ENCODE data around the gene APOBEC3C.

DNA sequence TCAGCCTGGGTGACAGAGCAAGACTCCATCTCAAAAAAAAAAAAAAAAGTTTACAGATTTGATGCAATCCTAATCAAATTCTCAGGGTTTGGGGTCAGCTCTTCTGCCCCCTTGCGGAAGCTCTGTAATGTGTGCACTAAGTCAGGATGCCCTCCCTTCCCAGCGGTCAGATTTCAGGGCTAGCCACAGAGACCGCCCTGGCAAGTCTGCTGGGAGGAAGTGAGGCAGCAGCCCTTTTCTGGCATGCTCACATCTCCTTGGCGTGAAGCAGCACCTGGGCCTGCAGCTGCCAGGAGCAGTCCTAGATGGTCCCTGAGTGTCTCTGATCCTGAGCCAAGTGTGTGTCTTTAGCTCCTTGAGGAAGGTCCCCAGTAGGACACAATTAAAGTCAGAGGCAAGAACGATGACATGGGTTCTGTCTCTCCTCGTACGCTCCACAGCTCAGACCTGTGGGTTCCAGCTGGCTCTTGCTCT, 10.9 kb upstream of the APOBEC3C start:
- TF ChIP-seq, protein P1, sequence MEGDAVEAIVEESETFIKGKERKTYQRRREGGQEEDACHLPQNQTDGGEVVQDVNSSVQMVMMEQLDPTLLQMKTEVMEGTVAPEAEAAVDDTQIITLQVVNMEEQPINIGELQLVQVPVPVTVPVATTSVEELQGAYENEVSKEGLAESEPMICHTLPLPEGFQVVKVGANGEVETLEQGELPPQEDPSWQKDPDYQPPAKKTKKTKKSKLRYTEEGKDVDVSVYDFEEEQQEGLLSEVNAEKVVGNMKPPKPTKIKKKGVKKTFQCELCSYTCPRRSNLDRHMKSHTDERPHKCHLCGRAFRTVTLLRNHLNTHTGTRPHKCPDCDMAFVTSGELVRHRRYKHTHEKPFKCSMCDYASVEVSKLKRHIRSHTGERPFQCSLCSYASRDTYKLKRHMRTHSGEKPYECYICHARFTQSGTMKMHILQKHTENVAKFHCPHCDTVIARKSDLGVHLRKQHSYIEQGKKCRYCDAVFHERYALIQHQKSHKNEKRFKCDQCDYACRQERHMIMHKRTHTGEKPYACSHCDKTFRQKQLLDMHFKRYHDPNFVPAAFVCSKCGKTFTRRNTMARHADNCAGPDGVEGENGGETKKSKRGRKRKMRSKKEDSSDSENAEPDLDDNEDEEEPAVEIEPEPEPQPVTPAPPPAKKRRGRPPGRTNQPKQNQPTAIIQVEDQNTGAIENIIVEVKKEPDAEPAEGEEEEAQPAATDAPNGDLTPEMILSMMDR (IDR thresholded peaks at IDR 0.05; ENCODE audit: insufficient read depth, low read length, poor library complexity, severe bottlenecking): peak; percentile 61
- TF ChIP-seq EZH2phosphoT487 (conservative IDR thresholded peaks at IDR 0.05; ENCODE audit: low read length): no peak
